OCI-LY1 (cell line): ENCODE data around the gene ARHGDIA.

ENCODE experiments used
- CTCF ChIP-seq: fragments of 200-600 bp; sonication (generic), shearing (Covaris generic); IDR thresholded peaks from 2 replicates; pipeline ENCODE4 v1.5.1; 2017; ENCODE audit warnings: mild to moderate bottlenecking, antibody characterized with exemption, low read length, moderate library complexity, mixed read lengths
- EZH2 ChIP-seq: fragments of 200-600 bp; sonication (generic), shearing (Covaris generic); IDR thresholded peaks from 2 replicates; pipeline ENCODE4 v1.8.0; 2017; ENCODE audit warnings: borderline replicate concordance, mixed run types, mild to moderate bottlenecking, antibody characterized with exemption, low read length, moderate library complexity, mixed read lengths

GRCh38 chr17:81849457-81849856, 21.7 kb downstream of the ARHGDIA start:
- TF ChIP-seq CTCF (no peak), EZH2 (no peak)
